Mesodermal cell (in vitro differentiated cells): ENCODE measurements around the gene RHAG.

Source experiments
- H3K27ac ChIP-seq: 2 replicates; pipeline ENCODE4 v1.7.0; 2013; ENCODE audit warnings: mild to moderate bottlenecking, low read depth, low read length, moderate library complexity; ENCODE audit not compliant: severe bottlenecking
- H3K36me3 ChIP-seq: 2 replicates; pipeline ENCODE4 v1.7.1; 2013; ENCODE audit warnings: mild to moderate bottlenecking, low read length, moderate library complexity; ENCODE audit not compliant: control insufficient read depth, insufficient read depth
- H3K4me1 ChIP-seq: one replicate; pipeline ENCODE4 v1.7.1; 2013; ENCODE audit warnings: mild to moderate bottlenecking, low read length; ENCODE audit not compliant: insufficient read depth, control insufficient read depth, poor library complexity, severe bottlenecking
- H3K4me3 ChIP-seq: 2 replicates; pipeline ENCODE4 v1.7.0; 2013; ENCODE audit warnings: low read length, control low read depth, mild to moderate bottlenecking; ENCODE audit not compliant: insufficient read depth, poor library complexity, severe bottlenecking; ENCODE audit errors: extremely low read depth
- H3K9me3 ChIP-seq: 2 replicates; pipeline ENCODE4 v1.7.1; 2013; ENCODE audit warnings: mild to moderate bottlenecking, low read length, moderate library complexity; ENCODE audit not compliant: control insufficient read depth
- WGBS, 2 experiments: methylation state at CpG; one replicate each; pipeline ENCODE4 v1.1.5; 2013; ENCODE audit warnings: missing lambda C conversion rate in 2 of 2; ENCODE audit not compliant: insufficient coverage in 2 of 2; 5-methylcytosine and 5-hydroxymethylcytosine counted together

Gene RHAG

DNA sequence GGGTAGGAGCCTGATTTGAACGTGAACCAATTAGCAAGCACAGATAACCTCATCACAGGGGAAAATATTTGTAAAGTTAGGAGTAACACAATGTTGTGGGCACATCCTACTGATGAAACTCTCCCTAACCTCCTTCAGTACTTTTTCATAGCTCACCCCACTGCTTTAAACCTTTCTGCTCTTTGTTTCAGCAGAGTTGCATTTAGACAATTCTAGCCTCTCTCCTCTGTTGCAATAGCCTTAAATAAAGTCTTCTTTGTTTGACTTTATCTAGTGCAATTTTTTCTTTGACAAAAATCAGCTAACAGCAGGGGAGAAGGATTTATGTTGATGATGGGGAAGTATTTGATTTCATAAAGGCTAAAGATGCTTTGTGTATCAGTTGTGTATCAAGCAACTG is 72.1 kb downstream of the RHAG start:
- Histone ChIP-seq H3K4me1 (peaks cover 6% of the 10 kb centered on the region), H3K9me3 (no peaks in the 10 kb centered on the region), H3K27ac (no peak overlapping the region), H3K4me3 (no peak overlapping the region), H3K36me3 (no peaks in the 10 kb centered on the region)
- WGBS, 2 experiments: no CpG with 5 or more reads among the region's 1 CpG

DNA sequence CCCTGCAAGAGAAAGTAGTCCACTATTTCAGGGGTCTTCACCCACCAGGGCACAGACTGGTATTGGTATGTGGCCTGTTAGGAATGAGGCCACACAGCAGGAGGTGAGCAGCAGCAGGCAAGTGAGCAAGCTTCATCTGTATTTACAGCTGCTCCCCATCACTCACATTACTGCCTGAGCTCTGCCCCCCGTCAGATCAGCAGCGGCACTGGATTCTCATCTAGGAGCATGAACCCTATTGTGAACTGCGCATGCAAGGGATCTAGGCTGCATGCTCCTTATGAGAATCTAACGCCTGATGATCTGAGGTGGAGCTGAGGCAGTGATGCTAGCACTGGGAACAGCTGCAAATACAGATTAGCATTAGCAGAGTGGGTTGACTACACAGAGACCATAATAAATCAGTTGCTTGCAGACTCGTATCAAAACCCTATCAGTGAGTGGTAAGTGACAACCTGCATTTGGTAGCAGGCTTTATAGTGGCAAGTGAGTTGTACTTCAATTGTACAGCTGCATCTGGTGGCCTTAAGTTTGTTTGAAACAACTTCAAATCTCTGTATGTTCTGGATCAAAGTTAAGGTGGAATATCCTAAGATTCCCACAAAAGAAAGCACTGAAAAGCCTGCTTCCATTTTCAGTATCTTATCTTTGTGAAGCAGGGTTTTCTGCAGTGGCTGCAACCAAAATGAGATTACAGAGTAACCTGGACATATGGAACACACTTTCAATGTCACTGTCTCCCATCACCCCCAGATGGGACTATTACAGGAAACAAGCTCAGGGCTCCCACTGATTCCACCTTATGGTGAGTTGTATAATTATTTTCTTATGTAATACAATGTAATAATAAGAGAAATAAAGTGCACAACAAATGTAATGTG is 73.4 kb downstream of the RHAG start:
- H3K27ac ChIP-seq: no peak overlapping the region
- peaks cover 6% of the 10 kb centered on the region for H3K4me1 ChIP-seq
- H3K4me3 ChIP-seq: no peak overlapping the region
- 80 to 96% methylated on average over 4 to 5 of the region's 5 CpGs for WGBS, 2 experiments
- no peaks in the 10 kb centered on the region for H3K9me3 ChIP-seq
- no peaks in the 10 kb centered on the region for H3K36me3 ChIP-seq

DNA sequence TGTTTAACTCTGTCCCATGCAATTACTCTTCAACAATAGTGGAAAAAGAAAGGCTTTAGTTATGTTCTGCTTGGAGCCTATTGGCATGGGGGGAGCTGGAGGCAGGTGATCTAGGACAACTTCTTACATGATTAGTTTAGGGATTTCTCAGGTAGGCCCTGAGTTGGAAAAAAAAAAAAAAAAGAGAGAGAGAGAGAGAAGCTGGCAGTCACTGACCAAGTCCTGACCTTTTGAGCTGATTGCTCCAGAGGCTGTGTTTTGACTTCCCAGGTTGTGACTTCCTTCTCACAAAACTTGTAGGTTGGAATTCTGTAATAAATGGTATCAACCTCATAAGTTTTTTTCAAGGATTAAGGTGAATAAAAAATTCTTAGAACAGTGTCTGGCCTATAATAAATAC is 78.4 kb downstream of the RHAG start:
- H3K4me1 ChIP-seq: no peaks in the 10 kb centered on the region
- H3K36me3 ChIP-seq: no peaks in the 10 kb centered on the region
- H3K4me3 ChIP-seq: no peak overlapping the region
- no peaks in the 10 kb centered on the region for H3K9me3 ChIP-seq
- no peak overlapping the region for H3K27ac ChIP-seq

DNA sequence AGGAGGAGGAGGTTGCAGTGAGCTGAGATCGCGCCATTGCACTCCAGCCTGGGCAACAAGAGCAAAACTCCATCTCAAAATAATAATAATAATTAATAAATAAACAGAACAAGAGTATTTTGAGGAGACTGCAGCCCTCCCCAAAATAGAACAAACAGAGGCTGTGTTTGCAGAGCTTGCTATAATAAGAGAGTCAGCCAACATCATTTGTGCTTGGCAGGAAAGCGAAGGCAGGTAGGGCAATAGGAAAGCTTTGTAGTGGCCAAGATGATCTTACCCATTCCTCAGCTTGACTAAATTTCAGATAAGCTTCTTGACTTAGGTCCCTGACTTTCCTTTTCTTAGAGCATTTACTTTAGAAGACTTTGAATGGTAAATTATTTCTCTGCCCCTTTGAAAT is 79.5 kb downstream of the RHAG start:
- no peaks in the 10 kb centered on the region for H3K9me3 ChIP-seq
- no peaks in the 10 kb centered on the region for H3K4me1 ChIP-seq
- H3K36me3 ChIP-seq: no peaks in the 10 kb centered on the region
- H3K4me3 ChIP-seq: no peak overlapping the region
- H3K27ac ChIP-seq: no peak overlapping the region
- WGBS, 2 experiments: no CpG with 5 or more reads among the region's 3 CpGs

DNA sequence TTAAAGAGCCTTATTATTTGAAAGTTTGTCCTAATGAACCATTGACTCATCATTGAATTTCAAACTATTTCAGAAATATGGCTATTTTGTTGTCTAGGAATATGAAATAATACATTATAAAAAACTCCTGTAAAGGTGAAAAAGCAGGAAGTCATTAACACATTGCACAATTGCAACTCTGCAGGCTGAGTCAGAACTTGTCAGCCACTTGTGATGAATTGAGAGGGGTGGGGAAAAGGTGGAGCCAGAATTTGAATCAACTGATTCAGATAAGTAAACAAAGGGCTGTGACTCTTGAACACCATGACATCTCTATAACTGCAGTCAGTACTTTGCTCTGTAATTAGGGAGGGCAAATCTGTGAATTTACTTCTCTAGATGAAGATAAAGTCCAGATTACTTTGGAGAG is 80.2 kb downstream of the RHAG start:
- H3K4me3 ChIP-seq: no peak overlapping the region
- no peak overlapping the region for H3K27ac ChIP-seq
- no peaks in the 10 kb centered on the region for H3K36me3 ChIP-seq
- H3K9me3 ChIP-seq: no peaks in the 10 kb centered on the region
- H3K4me1 ChIP-seq: peaks cover 3% of the 10 kb centered on the region

DNA sequence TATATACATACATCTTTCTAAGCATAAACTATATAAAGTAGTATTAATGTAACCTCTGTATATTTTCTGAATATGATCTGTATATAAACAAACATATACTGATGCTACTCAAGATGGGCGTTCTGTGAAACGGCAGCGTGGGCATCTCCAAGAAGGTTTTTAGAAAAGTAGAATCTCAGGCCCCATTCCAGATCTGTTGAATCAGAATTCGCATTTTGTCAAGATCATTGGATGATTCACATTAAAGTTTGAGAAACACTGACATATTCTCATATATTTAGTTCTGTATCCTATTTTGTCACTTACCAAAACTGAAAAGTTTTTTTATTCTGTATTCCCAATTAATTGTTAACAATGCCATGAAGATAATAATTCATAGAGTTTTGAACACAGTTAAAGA is 80.7 kb downstream of the RHAG start:
- Histone ChIP-seq H3K36me3 (no peaks in the 10 kb centered on the region), H3K9me3 (no peaks in the 10 kb centered on the region), H3K4me1 (peaks cover 8% of the 10 kb centered on the region), H3K27ac (no peak overlapping the region), H3K4me3 (no peak overlapping the region)
- WGBS, 2 experiments: 90 to 93% methylated on average over 3 of the region's 4 CpGs
